OCI-LY3 (cell line): ENCODE data around the gene SCYGR6.
"Not testable (repeated sequence)": the region's sequence is repeated elsewhere in the genome, so short reads cannot be mapped to it uniquely, and the experiment has no call there.

Source experiments
- H2AFZ ChIP-seq: fragments of 200-600, 300-600 bp; shearing (Covaris generic); 2 replicates; pipeline ENCODE4 v1.6.0; 2014; ENCODE audit warnings: antibody characterized with exemption, low read depth, low read length
- H3K27ac ChIP-seq: fragments of 200-600, 300-600 bp; sonication (generic); 2 replicates; pipeline ENCODE4 v1.5.1; 2014; ENCODE audit warnings: mild to moderate bottlenecking, low read length, moderate library complexity, mixed read lengths
- H3K27me3 ChIP-seq: fragments of 200-600, 300-600 bp; sonication (generic); 2 replicates; pipeline ENCODE4 v1.6.1; 2014; ENCODE audit warnings: low read depth, low read length, mixed read lengths
- H3K36me3 ChIP-seq: fragments of 200-600, 300-600 bp; sonication (generic); replicated peaks from 2 replicates; pipeline ENCODE3; 2014; ENCODE audit warnings: low read depth, low read length, mixed read lengths
- H3K4me1 ChIP-seq: fragments of 300-600, 200-600 bp; sonication (generic); 2 replicates; pipeline ENCODE4 v1.6.1; 2014; ENCODE audit warnings: low read length, mixed read lengths
- H3K4me2 ChIP-seq: fragments of 200-600, 300-600 bp; sonication (generic); 2 replicates; pipeline ENCODE4 v1.6.1; 2014; ENCODE audit warnings: low read length, mixed read lengths
- H3K4me3 ChIP-seq: fragments of 300-600, 200-600 bp; sonication (generic); 2 replicates; pipeline ENCODE4 v1.5.1; 2014; ENCODE audit warnings: antibody characterized with exemption, mild to moderate bottlenecking, low read length, moderate library complexity
- H3K79me2 ChIP-seq: fragments of 300-600, 200-600 bp; shearing (Covaris generic); 2 replicates; pipeline ENCODE4 v1.6.1; 2014; ENCODE audit warnings: mild to moderate bottlenecking, low read length, mixed read lengths
- H3K9ac ChIP-seq: fragments of 300-600, 200-600 bp; shearing (Covaris generic); 2 replicates; pipeline ENCODE4 v1.6.0; 2014; ENCODE audit warnings: mild to moderate bottlenecking, low read length, moderate library complexity
- H3K9me3 ChIP-seq: fragments of 200-600, 300-600 bp; shearing (Covaris generic); 2 replicates; pipeline ENCODE4 v1.6.1; 2014; ENCODE audit warnings: low read length, mixed read lengths; ENCODE audit not compliant: insufficient read depth
- H4K20me1 ChIP-seq: fragments of 200-600, 300-600 bp; sonication (generic); 2 replicates; pipeline ENCODE4 v1.6.1; 2016; ENCODE audit warnings: low read length, mixed read lengths; ENCODE audit not compliant: insufficient read depth
- CTCF ChIP-seq: fragments of 200-600, 300-600 bp; sonication (generic); IDR thresholded peaks from 2 replicates; pipeline ENCODE4 v1.5.1; 2014; ENCODE audit warnings: antibody characterized with exemption, low read length, low read depth
- EZH2phosphoT487 ChIP-seq: fragments of 200-600 bp; shearing (Covaris generic); IDR thresholded peaks from 2 replicates; pipeline ENCODE4 v1.6.1; 2018; ENCODE audit warnings: antibody characterized with exemption, mixed run types, low read depth

The SCYGR6 gene

DNA sequence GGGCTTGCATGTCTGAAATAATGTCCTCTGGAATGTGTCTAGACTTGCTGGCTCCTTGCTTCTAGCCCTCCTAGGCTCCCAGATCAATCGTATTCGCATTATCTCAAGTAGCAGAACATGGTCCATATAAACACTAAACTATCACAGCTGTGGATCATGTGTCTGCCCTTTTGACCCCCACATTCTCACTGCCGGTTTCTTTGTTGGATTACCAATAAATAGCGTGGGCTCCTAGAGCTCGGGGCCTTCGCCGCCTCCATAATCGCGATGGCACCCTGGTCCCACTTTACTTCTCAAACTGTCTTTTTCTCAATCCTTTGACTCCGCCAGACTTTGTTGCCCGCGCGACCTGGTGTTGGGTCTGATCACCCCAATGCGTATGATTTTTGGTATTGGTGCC is 14.8 kb upstream of the SCYGR6 start:
- no peaks in the 10 kb centered on the region for H3K79me2 ChIP-seq
- no peak overlapping the region for H3K4me3 ChIP-seq
- no peak overlapping the region for H3K4me2 ChIP-seq
- no peaks in the 10 kb centered on the region for H3K36me3 ChIP-seq
- H3K27ac ChIP-seq = no peak overlapping the region
- H3K9me3 ChIP-seq = no peaks in the 10 kb centered on the region
- H2AFZ ChIP-seq = no peak overlapping the region
- no peaks in the 10 kb centered on the region for H4K20me1 ChIP-seq
- no peaks in the 10 kb centered on the region for H3K4me1 ChIP-seq
- H3K9ac ChIP-seq = no peak overlapping the region
- no peak for TF ChIP-seq CTCF
- no peak for TF ChIP-seq EZH2phosphoT487
- H3K27me3 ChIP-seq = no peaks in the 10 kb centered on the region

GRCh38 chr2:227728035-227728434 is 3.5 kb upstream of the SCYGR6 start, which contains the start of gene SCYGR7:
Gene SCYGR7 (plus strand): TSS chr2:227728335. CDS start chr2:227728335, 0 bp downstream.
- no peak for TF ChIP-seq CTCF
- TF ChIP-seq EZH2phosphoT487 = no peak
- no peaks in the 10 kb centered on the region for H3K9me3 ChIP-seq
- H3K4me2 ChIP-seq = no peak within 1 kb of the TSS
- no peaks in the 10 kb centered on the region for H3K4me1 ChIP-seq
- no peak within 1 kb of the TSS for H3K27ac ChIP-seq
- no peak within 1 kb of the TSS for H3K4me3 ChIP-seq
- no peaks in the 10 kb centered on the region for H3K36me3 ChIP-seq
- H2AFZ ChIP-seq = no peak within 1 kb of the TSS
- H3K9ac ChIP-seq = no peak within 1 kb of the TSS
- H3K27me3 ChIP-seq = no peaks in the 10 kb centered on the region
- H3K79me2 ChIP-seq = no peaks in the 10 kb centered on the region
- H4K20me1 ChIP-seq = no peaks in the 10 kb centered on the region

- H3K36me3 ChIP-seq, H3K27ac ChIP-seq, H3K4me1 ChIP-seq, H4K20me1 ChIP-seq, H3K27me3 ChIP-seq, H3K4me3 ChIP-seq, H2AFZ ChIP-seq, H3K79me2 ChIP-seq, H3K9me3 ChIP-seq, H3K4me2 ChIP-seq, H3K9ac ChIP-seq: not testable (repeated sequence)
Measured at GRCh38 chr2:227722821-227723220, 1.7 kb downstream of the SCYGR6 start.

DNA sequence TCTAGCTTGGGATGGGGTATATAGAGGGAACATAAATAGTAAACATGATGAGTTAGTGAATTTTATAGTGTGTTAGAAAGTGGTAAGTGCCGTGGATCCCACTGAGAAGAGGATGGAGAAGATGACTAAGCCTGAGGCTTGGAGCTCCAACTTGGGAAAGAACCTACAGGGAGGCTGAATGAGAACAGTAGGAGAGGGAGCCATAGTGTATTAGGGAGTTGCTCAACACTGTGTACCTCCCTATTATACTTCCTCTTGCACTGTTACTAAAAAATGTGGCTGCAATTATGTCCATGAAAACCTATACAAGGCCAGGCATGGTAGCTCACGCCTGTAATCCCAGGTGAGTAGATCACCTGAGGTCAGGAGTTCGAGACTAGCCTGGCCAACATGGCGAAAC is 3.9 kb downstream of the SCYGR6 start:
- Histone ChIP-seq H3K27ac (no peak overlapping the region), H3K4me1 (no peaks in the 10 kb centered on the region), H2AFZ (no peak overlapping the region), H3K36me3 (no peaks in the 10 kb centered on the region), H4K20me1 (no peaks in the 10 kb centered on the region), H3K27me3 (no peaks in the 10 kb centered on the region), H3K4me2 (no peak overlapping the region), H3K9me3 (no peaks in the 10 kb centered on the region), H3K9ac (no peak overlapping the region), H3K4me3 (no peak overlapping the region), H3K79me2 (no peaks in the 10 kb centered on the region)
- TF ChIP-seq CTCF = no peak

DNA sequence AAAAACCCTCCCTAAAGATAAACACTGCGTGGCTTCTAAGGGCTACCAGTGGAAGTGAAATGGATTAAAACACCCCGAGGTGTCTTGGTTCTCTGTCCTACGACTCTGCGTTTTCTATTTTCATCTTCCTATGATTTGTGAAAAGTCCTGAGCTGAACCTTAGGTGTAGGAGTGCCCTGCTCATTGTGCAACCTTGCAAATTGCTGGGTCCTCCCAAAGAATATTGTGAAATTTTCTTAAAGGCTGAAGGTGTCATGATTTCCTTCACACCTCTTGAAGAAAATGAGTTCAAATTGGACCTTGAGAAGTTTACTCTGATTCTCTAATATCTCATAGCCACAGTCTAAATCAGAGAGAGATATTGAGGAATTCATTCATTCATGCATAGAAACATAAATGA is 4.9 kb downstream of the SCYGR6 start:
- H2AFZ ChIP-seq = no peak overlapping the region
- TF ChIP-seq EZH2phosphoT487 = no peak
- H3K27ac ChIP-seq = no peak overlapping the region
- no peak overlapping the region for H3K4me3 ChIP-seq
- no peaks in the 10 kb centered on the region for H3K4me1 ChIP-seq
- no peak overlapping the region for H3K4me2 ChIP-seq
- H3K9ac ChIP-seq = no peak overlapping the region
- no peaks in the 10 kb centered on the region for H3K79me2 ChIP-seq
- H3K36me3 ChIP-seq = no peaks in the 10 kb centered on the region
- no peaks in the 10 kb centered on the region for H4K20me1 ChIP-seq
- no peaks in the 10 kb centered on the region for H3K9me3 ChIP-seq
- no peaks in the 10 kb centered on the region for H3K27me3 ChIP-seq
